Central memory CD8-positive, alpha-beta T cell (primary cell): ENCODE measurements around the gene TNRC6C.
"Not testable (repeated sequence)": the region's sequence is repeated elsewhere in the genome, so short reads cannot be mapped to it uniquely, and the experiment has no call there.

ENCODE experiments used
- ATAC-seq: fragments of 150-1000 bp; cut with Tn5 transposase; replicated peaks from 2 replicates; pipeline ENCODE4 v1.10.0; 2022; ENCODE audit warnings: mild to moderate bottlenecking, moderate FRiP score, moderate number of reproducible peaks; ENCODE audit not compliant: poor library complexity, severe bottlenecking; ENCODE audit errors: extremely low read depth
- DNase-seq, 2 donors: peaks; one replicate each; pipeline ENCODE4 v3.0.0; 2021; ENCODE audit warnings: low spot score in 2 of 2
- H3K27ac Mint-ChIP-seq: one replicate; pipeline ENCODE4 v1.8.0; 2022; ENCODE audit warnings: low read depth, mild to moderate bottlenecking, moderate library complexity, mixed read lengths
- H3K27me3 Mint-ChIP-seq: one replicate; pipeline ENCODE4 v1.8.0; 2022; ENCODE audit warnings: mixed read lengths
- H3K36me3 Mint-ChIP-seq: one replicate; pipeline ENCODE4 v1.8.0; 2022; ENCODE audit warnings: mild to moderate bottlenecking, moderate library complexity, mixed read lengths; ENCODE audit not compliant: insufficient read depth
- H3K4me1 Mint-ChIP-seq: one replicate; pipeline ENCODE4 v1.8.0; 2022; ENCODE audit warnings: mixed read lengths
- H3K4me3 Mint-ChIP-seq: one replicate; pipeline ENCODE4 v1.8.0; 2022; ENCODE audit warnings: mild to moderate bottlenecking, moderate library complexity, mixed read lengths
- H3K9me3 Mint-ChIP-seq: one replicate; pipeline ENCODE4 v1.8.0; 2022; ENCODE audit warnings: mixed read lengths

Gene TNRC6C

DNA sequence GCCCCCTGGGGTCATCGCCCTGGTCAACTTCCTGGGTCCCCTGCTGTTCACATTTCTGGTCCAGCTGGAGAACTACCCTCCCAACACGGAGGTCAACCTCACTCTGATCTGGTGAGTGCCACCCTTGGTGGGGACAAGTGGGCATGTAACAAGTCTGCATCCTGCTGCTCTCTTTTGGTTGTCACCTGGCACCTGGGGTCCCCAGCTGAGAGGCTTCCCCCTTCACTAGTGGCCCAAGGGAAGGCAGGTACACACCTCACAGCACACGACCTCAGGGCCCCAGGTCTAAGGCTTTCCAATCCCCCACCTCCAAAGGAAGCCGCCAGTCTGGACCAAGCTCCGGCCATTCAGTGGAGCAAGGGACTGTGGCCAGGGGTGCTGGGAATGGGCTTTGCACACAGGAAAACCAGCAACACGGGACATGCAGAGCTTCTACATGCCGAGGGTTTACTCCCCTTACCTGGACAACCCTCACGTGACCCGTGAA is 176.4 kb downstream of the TNRC6C start:
- no peak for ATAC-seq
- peak overlapping the region; percentile 54 for H3K27ac Mint-ChIP-seq
- peak overlapping the region; percentile 100 for H3K4me3 Mint-ChIP-seq
- DNase-seq: no peak
- H3K4me1 Mint-ChIP-seq: peaks cover 75% of the 10 kb centered on the region
- no peaks in the 10 kb centered on the region for H3K9me3 Mint-ChIP-seq
- H3K27me3 Mint-ChIP-seq: no peaks in the 10 kb centered on the region
- H3K36me3 Mint-ChIP-seq: peaks cover 76% of the 10 kb centered on the region

DNA sequence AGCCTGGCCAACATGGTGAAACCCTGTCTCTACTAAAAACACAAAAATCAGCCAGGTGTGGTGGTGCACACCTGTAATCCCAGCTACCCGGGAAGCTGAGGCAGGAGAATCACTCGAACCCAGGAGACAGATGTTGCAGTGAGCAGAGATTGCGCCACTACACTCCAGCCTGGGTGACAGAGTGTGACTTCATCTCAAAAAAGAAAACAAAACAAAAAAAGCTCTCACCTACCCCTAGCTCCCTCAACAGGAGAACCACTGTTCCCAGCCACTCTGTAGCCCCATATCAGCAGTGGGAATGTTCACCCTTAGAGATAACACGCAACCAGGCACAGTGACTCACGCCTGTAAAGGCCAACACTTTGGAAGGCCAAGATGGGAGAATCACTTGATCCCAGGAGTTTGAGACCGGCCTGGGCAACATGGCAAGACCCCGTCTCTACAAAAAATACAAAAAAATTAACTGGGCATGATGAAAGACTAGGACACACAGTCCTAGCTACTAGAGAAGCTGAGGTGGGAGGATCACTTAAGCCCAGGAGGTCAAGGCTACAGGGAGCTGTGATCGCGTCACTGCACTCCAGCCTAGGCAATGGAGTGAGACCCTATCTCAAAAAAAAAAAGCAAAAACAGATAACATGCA is 177.5 kb downstream of the TNRC6C start:
- Mint-ChIP-seq H3K27ac (peak overlapping the region; percentile 54), H3K4me3 (peak overlapping the region; percentile 31), H3K36me3 (peaks cover 75% of the 10 kb centered on the region), H3K4me1 (peaks cover 72% of the 10 kb centered on the region), H3K9me3 (no peaks in the 10 kb centered on the region), H3K27me3 (no peaks in the 10 kb centered on the region)
- DNase-seq (no peak), ATAC-seq (no peak)

DNA sequence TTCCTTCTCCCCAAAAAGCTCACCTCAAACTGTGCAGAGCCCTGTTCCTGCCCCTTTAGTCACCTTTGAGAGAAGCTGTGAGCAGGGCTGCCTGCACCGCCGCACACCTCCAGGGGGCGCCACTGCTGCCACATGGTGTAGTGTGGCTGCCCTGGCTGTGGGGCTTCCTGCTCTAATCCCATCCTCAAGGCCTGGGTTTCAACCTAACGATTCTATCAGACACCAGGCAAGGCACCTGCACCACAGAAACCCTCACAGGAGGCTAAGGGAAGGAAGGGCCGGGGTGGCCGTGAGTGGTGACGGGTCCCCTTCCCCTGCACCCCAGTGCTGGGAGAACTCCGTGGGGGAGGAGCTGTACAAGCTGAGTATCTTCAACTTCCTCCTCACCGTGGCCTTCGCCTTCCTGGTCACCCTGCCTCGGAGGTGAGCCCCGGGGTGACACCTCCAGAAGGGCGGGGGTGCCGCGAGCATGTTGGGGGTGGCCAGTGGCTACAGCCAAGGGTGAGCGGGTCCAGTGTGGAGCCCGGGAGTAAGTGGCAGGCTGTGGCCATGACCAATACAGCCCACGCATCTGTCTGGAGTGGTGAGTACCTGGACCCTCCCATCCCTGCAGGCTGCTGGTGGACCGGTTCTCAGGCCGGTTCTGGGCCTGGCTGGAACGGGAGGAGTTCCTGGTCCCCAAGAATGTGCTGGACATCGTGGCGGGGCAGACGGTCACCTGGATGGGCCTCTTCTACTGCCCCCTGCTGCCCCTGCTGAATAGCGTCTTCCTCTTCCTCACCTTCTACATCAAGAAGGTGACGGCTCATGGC is 179.1 kb downstream of the TNRC6C start:
- Mint-ChIP-seq H3K27me3 (no peaks in the 10 kb centered on the region), H3K36me3 (peaks cover 69% of the 10 kb centered on the region), H3K4me3 (peak overlapping the region; percentile 41), H3K9me3 (no peaks in the 10 kb centered on the region), H3K27ac (peak overlapping the region; percentile 79), H3K4me1 (peaks cover 80% of the 10 kb centered on the region)
- ATAC-seq: no peak
- DNase-seq: peak in 1 of 2 donors; percentile 42

GRCh38 chr17:78138204-78139060 is 179.9 kb downstream of the TNRC6C start:
- DNase-seq (no peak), ATAC-seq (no peak)
- Mint-ChIP-seq H3K9me3 (no peaks in the 10 kb centered on the region), H3K4me3 (peak overlapping the region; percentile 41), H3K4me1 (peaks cover 80% of the 10 kb centered on the region), H3K27ac (peak overlapping the region; percentile 79), H3K36me3 (peaks cover 65% of the 10 kb centered on the region), H3K27me3 (no peaks in the 10 kb centered on the region)

DNA sequence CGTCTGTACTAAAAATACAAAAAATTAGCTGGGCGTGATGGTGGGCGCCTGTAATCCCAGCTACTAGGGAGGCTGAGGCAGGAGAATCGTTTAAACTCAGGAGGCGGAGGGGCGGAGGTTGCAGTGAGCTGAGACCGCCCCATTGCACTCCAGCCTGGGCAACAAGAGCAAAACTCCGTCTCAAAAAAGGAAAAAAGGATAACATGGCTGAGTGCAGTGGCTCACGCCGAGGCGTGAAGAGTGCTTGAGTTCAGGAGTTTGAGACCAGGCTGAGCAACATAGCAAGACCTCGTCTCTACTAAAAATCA is 181.3 kb downstream of the TNRC6C start:
- not testable (repeated sequence) for H3K27me3 Mint-ChIP-seq, H3K9me3 Mint-ChIP-seq, ATAC-seq, DNase-seq
- Mint-ChIP-seq H3K27ac (peak overlapping the region; percentile 72), H3K4me1 (peaks cover 74% of the 10 kb centered on the region), H3K4me3 (peak overlapping the region; percentile 39), H3K36me3 (peaks cover 54% of the 10 kb centered on the region)

- Mint-ChIP-seq H3K4me3 (peak overlapping the region; percentile 39), H3K4me1 (peaks cover 72% of the 10 kb centered on the region), H3K27me3 (no peaks in the 10 kb centered on the region), H3K27ac (peak overlapping the region; percentile 72), H3K9me3 (no peaks in the 10 kb centered on the region), H3K36me3 (peaks cover 50% of the 10 kb centered on the region)
- DNase-seq (peak; percentile 93 to 95), ATAC-seq (peak; percentile 90)
These were observed 181.9 kb downstream of the TNRC6C start for GRCh38 chr17:78140169-78141051.

GRCh38 chr17:78141437-78142118 is 183.1 kb downstream of the TNRC6C start:
- Mint-ChIP-seq H3K9me3 (no peaks in the 10 kb centered on the region), H3K27ac (no peak overlapping the region), H3K27me3 (no peaks in the 10 kb centered on the region), H3K36me3 (peaks cover 38% of the 10 kb centered on the region), H3K4me1 (peaks cover 61% of the 10 kb centered on the region), H3K4me3 (no peak overlapping the region)
- ATAC-seq (no peak), DNase-seq (no peak)

- H3K36me3 Mint-ChIP-seq: peaks cover 32% of the 10 kb centered on the region
- peaks cover 58% of the 10 kb centered on the region for H3K4me1 Mint-ChIP-seq
- no peaks in the 10 kb centered on the region for H3K27me3 Mint-ChIP-seq
- no peak for DNase-seq
- H3K27ac Mint-ChIP-seq: no peak overlapping the region
- H3K9me3 Mint-ChIP-seq: no peaks in the 10 kb centered on the region
- ATAC-seq: no peak
- no peak overlapping the region for H3K4me3 Mint-ChIP-seq
These were observed 183.8 kb downstream of the TNRC6C start for GRCh38 chr17:78142119-78142861.

DNA sequence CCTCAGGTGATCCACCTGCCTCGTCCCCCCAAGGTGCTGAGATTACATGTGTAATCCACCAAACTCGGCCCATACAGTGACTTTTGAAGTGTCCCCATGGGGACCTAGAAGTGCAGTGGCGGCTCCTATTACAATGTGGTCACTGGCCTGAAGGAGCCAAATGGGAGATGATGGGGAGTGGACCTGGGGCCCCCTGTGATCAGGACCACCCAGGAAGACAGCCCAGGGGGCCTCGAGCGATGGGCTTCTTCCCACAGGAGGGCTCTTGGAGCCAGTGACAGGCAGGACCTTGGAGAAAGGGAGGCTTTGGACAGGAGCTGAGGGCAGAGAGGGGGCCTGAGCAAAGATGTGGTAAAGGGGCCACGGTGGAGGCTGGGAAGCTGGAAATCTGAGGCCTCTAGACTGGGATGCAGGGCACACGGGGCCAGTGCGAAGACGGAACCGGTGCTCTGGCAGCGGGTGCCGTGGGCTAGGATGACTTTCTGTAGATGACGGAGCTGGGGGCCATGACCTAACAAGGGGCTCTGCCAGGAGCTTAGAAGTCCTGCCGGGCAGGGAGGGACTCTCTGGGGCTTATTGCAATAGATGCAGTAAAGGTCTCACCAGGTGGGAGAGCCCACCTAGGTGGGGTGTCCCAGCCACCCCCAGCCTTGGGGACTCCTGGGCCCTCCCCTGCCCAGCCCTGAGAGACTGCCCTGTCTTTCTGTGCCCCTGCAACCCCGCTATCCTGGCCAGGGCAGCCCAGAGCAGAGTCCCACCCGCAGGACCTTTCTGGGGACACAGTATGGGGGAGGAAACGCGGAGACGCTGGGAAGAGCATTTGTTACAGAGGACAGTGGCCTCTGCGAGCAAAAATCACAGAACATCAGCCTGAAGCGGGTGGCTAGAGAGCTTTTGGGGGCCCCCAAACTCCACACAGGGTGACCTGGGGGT is 185.0 kb downstream of the TNRC6C start:
- no peak for DNase-seq
- no peaks in the 10 kb centered on the region for H3K9me3 Mint-ChIP-seq
- H3K4me3 Mint-ChIP-seq: no peak overlapping the region
- H3K27me3 Mint-ChIP-seq: no peaks in the 10 kb centered on the region
- no peak for ATAC-seq
- peaks cover 46% of the 10 kb centered on the region for H3K4me1 Mint-ChIP-seq
- H3K27ac Mint-ChIP-seq: no peak overlapping the region
- peaks cover 23% of the 10 kb centered on the region for H3K36me3 Mint-ChIP-seq

GRCh38 chr17:78144147-78144719 is 185.7 kb downstream of the TNRC6C start:
- Mint-ChIP-seq H3K27me3 (no peaks in the 10 kb centered on the region), H3K4me3 (no peak overlapping the region), H3K36me3 (peaks cover 20% of the 10 kb centered on the region), H3K4me1 (peaks cover 39% of the 10 kb centered on the region), H3K9me3 (no peaks in the 10 kb centered on the region), H3K27ac (no peak overlapping the region)
- no peak for ATAC-seq
- DNase-seq: no peak
